Gastrocnemius medialis (tissue), 4 donors: ENCODE measurements around the gene MED9.

Source experiments
- POLR2A ChIP-seq, 2 donors: fragments of 450-650 bp; IDR thresholded peaks; one replicate each; pipeline ENCODE4 v1.6.1; 2017; ENCODE audit warnings: antibody characterized with exemption in 2 of 2, mild to moderate bottlenecking in 2 of 2, moderate library complexity in 2 of 2
- TF ChIP-seq, protein P1 (sequence below), 5 experiments: fragments of 450-650 bp in 3 of 5; fragments of 200-600 bp in 2 of 5; sonication (generic) in 2 of 5; IDR thresholded peaks in 4 of 5; conservative IDR thresholded peaks in 1 of 5; 1 replicate in 4 of 5; 2 replicates in 1 of 5; pipeline ENCODE4 v1.5.1; 2016 to 2019; ENCODE audit warnings: antibody characterized with exemption in 5 of 5, mild to moderate bottlenecking in 3 of 5, moderate library complexity in 3 of 5

DNA sequence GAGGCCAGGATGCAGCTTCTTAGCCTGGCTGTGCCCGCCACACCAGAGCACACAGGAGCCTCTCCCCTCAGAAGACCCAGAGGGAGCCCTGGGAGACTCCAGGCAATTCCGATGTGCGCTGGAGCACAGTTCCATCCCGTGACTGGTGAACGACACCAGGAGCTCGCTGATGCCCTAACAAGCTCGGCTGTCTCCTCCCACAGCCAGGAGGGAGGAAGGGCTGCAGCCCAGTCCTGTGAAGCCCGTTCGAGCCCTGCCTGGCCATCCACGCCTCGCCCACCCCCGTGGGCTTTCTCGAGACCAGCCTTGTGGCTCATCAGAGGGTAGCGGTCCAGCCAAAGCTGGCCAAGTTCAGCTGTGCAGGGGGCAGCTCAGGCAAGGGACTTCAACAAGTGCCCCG lies 41.2 kb downstream of the MED9 start:
- TF ChIP-seq, protein P1, sequence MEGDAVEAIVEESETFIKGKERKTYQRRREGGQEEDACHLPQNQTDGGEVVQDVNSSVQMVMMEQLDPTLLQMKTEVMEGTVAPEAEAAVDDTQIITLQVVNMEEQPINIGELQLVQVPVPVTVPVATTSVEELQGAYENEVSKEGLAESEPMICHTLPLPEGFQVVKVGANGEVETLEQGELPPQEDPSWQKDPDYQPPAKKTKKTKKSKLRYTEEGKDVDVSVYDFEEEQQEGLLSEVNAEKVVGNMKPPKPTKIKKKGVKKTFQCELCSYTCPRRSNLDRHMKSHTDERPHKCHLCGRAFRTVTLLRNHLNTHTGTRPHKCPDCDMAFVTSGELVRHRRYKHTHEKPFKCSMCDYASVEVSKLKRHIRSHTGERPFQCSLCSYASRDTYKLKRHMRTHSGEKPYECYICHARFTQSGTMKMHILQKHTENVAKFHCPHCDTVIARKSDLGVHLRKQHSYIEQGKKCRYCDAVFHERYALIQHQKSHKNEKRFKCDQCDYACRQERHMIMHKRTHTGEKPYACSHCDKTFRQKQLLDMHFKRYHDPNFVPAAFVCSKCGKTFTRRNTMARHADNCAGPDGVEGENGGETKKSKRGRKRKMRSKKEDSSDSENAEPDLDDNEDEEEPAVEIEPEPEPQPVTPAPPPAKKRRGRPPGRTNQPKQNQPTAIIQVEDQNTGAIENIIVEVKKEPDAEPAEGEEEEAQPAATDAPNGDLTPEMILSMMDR (IDR thresholded peaks at IDR 0.05 in 4 of 5, conservative IDR thresholded peaks at IDR 0.05 in 1 of 5) = no peak
- TF ChIP-seq POLR2A (IDR thresholded peaks at IDR 0.05) = no peak
